Left ventricle myocardium inferior (tissue), 1 donor: ENCODE measurements around the gene KCNT2. TPM values are rescaled to one million over a fixed set of nuclear protein-coding genes. Genes with fewer than 3 reads are reported as not detected.

Experiments
- DNase-seq: peaks from one replicate; pipeline ENCODE4 v3.0.0-alpha.2; 2020
- H3K27ac ChIP-seq: fragments of 200-600 bp; replicated peaks from 2 replicates; pipeline ENCODE4 v1.8.0; 2021
- H3K27me3 ChIP-seq: fragments of 200-600 bp; 2 replicates; pipeline ENCODE4 v1.8.0; 2021; ENCODE audit warnings: low read depth
- H3K36me3 ChIP-seq: fragments of 200-600 bp; 2 replicates; pipeline ENCODE4 v1.8.0; 2021
- H3K4me1 ChIP-seq: fragments of 200-600 bp; 2 replicates; pipeline ENCODE4 v1.8.0; 2021
- H3K4me3 ChIP-seq: fragments of 200-600 bp; 2 replicates; pipeline ENCODE4 v1.8.0; 2021; ENCODE audit warnings: mild to moderate bottlenecking, moderate library complexity
- H3K9me3 ChIP-seq: fragments of 200-600 bp; replicated peaks from 2 replicates; pipeline ENCODE4 v1.8.0; 2021
- intact Hi-C: fragments of 100-400 bp; cut with micrococcal nuclease; formaldehyde crosslinking; loops from one replicate; pipeline ENCODE4 v1.11.0; 2022
- total RNA-seq: library from RNA; stranded (reverse); fragmentation: NEBNext Ultra II Directional; extraction: Animal tissue kit (Norgen Biotek cat#: 25700); gene quantifications from one replicate; pipeline ENCODE4 v1.2.1, GENCODE V29; 2021
- TF ChIP-seq, protein P1 (sequence below): fragments of 200-600 bp; IDR thresholded peaks from 2 replicates; pipeline ENCODE4 v1.8.0; 2021; ENCODE audit warnings: antibody characterized with exemption, mild to moderate bottlenecking, borderline replicate concordance
- donor health status: DM: no; HTN: yes; CAD: no; lungs with severe emphysema.

KCNT2 gene
- total RNA-seq, 1 donor from 2014 or later = 0.60 TPM

DNA sequence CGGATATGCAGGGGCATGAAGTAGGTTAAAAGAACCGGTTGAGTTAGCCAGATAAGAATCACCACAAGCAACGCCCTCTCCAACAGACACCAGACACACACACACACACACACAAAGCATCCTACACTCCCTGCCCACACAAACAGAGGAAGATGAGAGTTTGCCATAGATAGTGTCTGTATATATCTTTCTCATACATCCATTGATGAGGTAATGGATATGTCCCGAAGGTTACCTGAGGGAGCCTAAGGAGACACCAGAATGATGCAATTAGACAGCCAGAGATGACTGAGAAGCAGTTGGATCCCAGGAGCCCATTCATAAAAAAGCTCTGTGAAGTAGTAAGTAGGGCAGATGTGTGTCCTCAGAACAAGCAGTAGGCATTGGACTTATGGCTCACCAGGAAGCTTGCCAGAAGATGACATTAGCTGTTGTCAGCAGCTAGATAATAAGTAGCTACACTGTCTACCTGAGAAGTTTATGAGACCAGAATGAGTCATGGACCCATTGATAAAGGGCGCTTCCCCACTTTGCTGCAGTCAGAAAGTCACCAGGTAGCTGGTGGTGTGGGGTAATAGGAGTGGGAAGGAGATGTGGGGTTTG is 247.0 kb downstream of the KCNT2 start:
- Histone ChIP-seq H3K27ac (no peak overlapping the region), H3K27me3 (no peaks in the 10 kb centered on the region), H3K36me3 (no peaks in the 10 kb centered on the region), H3K4me1 (no peaks in the 10 kb centered on the region), H3K9me3 (no peaks in the 10 kb centered on the region), H3K4me3 (no peak overlapping the region)
- intact Hi-C loops = no loop called here
- no peak for DNase-seq
- TF ChIP-seq, protein P1, sequence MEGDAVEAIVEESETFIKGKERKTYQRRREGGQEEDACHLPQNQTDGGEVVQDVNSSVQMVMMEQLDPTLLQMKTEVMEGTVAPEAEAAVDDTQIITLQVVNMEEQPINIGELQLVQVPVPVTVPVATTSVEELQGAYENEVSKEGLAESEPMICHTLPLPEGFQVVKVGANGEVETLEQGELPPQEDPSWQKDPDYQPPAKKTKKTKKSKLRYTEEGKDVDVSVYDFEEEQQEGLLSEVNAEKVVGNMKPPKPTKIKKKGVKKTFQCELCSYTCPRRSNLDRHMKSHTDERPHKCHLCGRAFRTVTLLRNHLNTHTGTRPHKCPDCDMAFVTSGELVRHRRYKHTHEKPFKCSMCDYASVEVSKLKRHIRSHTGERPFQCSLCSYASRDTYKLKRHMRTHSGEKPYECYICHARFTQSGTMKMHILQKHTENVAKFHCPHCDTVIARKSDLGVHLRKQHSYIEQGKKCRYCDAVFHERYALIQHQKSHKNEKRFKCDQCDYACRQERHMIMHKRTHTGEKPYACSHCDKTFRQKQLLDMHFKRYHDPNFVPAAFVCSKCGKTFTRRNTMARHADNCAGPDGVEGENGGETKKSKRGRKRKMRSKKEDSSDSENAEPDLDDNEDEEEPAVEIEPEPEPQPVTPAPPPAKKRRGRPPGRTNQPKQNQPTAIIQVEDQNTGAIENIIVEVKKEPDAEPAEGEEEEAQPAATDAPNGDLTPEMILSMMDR = no peak

DNA sequence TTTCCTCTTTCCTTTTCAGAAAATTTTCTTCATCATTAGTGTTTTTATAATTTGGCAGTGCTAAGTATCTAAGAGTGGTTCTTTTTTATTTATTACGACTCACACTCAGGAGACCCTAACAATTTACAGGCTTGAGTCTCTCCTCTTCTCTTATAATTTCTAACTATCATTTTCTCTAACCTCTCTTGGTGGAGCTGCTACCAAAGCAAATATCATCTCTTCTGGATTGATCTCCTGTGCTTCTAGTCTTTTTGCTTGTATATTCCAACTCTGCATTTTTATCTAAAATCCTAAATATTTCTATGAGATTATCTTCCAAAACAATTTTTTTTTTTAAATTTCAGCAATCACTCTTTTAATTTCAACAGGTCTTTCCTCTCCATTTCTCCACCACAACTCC is 250.3 kb downstream of the KCNT2 start:
- H3K36me3 ChIP-seq = no peaks in the 10 kb centered on the region
- DNase-seq = no peak
- intact Hi-C loops = no loop called here
- no peak overlapping the region for H3K27ac ChIP-seq
- H3K4me3 ChIP-seq = no peak overlapping the region
- no peaks in the 10 kb centered on the region for H3K27me3 ChIP-seq
- no peaks in the 10 kb centered on the region for H3K4me1 ChIP-seq
- H3K9me3 ChIP-seq = no peaks in the 10 kb centered on the region
- TF ChIP-seq, protein P1 = no peak

DNA sequence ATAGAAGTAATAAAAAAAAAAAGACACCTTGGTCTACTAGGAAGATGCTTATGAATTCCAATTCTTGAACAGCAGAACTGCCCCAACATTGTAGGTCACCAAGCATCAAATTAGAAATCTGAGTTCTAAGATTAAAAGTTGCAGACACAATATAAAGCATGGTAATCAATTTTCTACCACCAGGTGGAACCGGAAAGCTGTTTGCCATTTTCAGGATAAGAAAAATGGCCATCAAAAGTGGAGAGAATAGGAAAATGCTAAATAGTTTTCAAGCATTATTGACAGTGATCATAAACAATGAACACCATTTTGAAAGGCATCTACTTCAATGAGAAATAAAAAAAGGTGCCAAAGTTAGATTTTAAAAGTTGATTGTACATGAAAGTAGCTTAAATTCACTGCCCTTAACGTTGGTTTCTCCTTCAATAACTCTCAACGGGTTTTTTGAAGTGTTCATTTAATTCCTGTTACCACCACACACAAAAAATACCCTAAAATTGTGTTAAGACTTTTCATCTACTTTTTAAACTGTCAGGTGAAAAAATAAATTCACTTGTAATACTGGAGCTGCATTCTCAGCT is 252.9 kb downstream of the KCNT2 start:
- no peaks in the 10 kb centered on the region for H3K36me3 ChIP-seq
- H3K27me3 ChIP-seq = no peaks in the 10 kb centered on the region
- no peak overlapping the region for H3K27ac ChIP-seq
- no peaks in the 10 kb centered on the region for H3K4me1 ChIP-seq
- intact Hi-C loops = no loop called here
- TF ChIP-seq, protein P1 = peak; percentile 51
- no peak for DNase-seq
- no peaks in the 10 kb centered on the region for H3K9me3 ChIP-seq
- H3K4me3 ChIP-seq = no peak overlapping the region

DNA sequence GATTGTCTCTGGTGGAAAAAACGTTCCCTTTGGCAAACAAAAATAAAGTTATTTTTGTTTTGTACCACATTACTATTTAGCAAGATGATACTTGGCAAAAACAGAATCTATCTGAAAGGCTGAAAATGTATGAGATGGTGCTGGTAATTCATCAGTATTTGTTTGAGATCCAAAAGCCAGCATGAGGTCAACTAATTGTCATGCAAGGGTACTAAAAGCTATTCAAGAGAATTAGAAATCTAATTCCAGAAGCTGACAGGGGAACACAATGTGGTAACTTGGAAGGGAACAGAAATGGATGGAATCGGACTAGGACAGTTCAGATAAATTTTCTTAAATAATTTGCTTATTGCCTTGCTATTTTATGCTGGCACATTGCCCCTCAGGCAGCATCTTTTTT is 263.8 kb downstream of the KCNT2 start:
- no peak overlapping the region for H3K27ac ChIP-seq
- H3K36me3 ChIP-seq = no peaks in the 10 kb centered on the region
- no peaks in the 10 kb centered on the region for H3K9me3 ChIP-seq
- H3K4me3 ChIP-seq = no peak overlapping the region
- TF ChIP-seq, protein P1 = no peak
- H3K27me3 ChIP-seq = no peaks in the 10 kb centered on the region
- DNase-seq = no peak
- no peaks in the 10 kb centered on the region for H3K4me1 ChIP-seq
- intact Hi-C loops = no loop called here

DNA sequence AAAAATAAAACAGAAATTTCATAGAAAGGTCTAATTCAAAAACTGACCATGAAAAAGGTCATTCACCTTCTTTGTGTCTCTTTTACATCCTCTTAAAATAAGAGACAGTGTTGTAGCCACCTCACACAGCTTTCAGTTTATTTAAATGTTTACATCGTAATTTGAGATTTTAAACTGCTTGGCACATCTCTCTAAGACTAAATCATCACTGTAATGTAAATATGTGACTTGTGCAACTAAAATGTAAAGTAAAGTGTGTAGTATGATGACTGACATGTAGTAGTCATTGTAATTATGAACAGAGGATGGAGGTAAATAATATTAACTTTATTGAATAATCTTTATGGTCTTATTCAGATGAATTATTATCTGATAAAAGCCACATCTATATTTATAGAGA is 283.9 kb downstream of the KCNT2 start:
- H3K4me1 ChIP-seq = no peaks in the 10 kb centered on the region
- no peaks in the 10 kb centered on the region for H3K9me3 ChIP-seq
- H3K27me3 ChIP-seq = no peaks in the 10 kb centered on the region
- H3K27ac ChIP-seq = no peak overlapping the region
- no peak overlapping the region for H3K4me3 ChIP-seq
- DNase-seq = no peak
- intact Hi-C loops = no loop called here
- H3K36me3 ChIP-seq = no peaks in the 10 kb centered on the region
- TF ChIP-seq, protein P1 = no peak
